ENCODE measurements around the gene DIP2C.
A peak's percentile ranks its signal among the peaks of the same experiment; 100 is the strongest.
"Not testable (repeated sequence)": the region's sequence is repeated elsewhere in the genome, so short reads cannot be mapped to it uniquely, and the experiment has no call there.

DIP2C gene

GRCh38 chr10:526651-527312, 162.7 kb downstream of the DIP2C start:
- DNase-seq, result no peak

- no peak for DNase-seq
Measured at GRCh38 chr10:525565-526315, 163.7 kb downstream of the DIP2C start.

GRCh38 chr10:523925-524324, 165.5 kb downstream of the DIP2C start:
- no peak for DNase-seq

GRCh38 chr10:522350-522749, 167.1 kb downstream of the DIP2C start:
- no peak for DNase-seq

- DNase-seq, result no peak
Measured at GRCh38 chr10:521261-522250, 167.9 kb downstream of the DIP2C start.

GRCh38 chr10:520402-520787, 169.1 kb downstream of the DIP2C start:
- DNase-seq, result no peak

GRCh38 chr10:519716-520401, 169.6 kb downstream of the DIP2C start:
- no peak for DNase-seq

- DNase-seq, result no peak
Measured at GRCh38 chr10:519055-519715, 170.3 kb downstream of the DIP2C start.

GRCh38 chr10:517872-518475, 171.5 kb downstream of the DIP2C start:
- DNase-seq, result no peak

- no peak for DNase-seq
Measured at GRCh38 chr10:517241-517830, 172.1 kb downstream of the DIP2C start.

- no peak for DNase-seq
Measured at GRCh38 chr10:516764-517163, 172.7 kb downstream of the DIP2C start.

GRCh38 chr10:515674-516073, 173.8 kb downstream of the DIP2C start:
- no peak for DNase-seq

- DNase-seq, result peak; percentile 89
Measured at GRCh38 chr10:514137-514671, 175.3 kb downstream of the DIP2C start.

- no peak for DNase-seq
Measured at GRCh38 chr10:513393-513792, 176.1 kb downstream of the DIP2C start.

GRCh38 chr10:512661-513060, 176.8 kb downstream of the DIP2C start:
- not testable (repeated sequence) for DNase-seq

GRCh38 chr10:511849-512191, 177.6 kb downstream of the DIP2C start:
- DNase-seq, result no peak

- DNase-seq, result peak; percentile 26
Measured at GRCh38 chr10:511101-511848, 178.2 kb downstream of the DIP2C start.

GRCh38 chr10:510415-510881, 179.0 kb downstream of the DIP2C start:
- no peak for DNase-seq

- no peak for DNase-seq
Measured at GRCh38 chr10:509361-510102, 179.9 kb downstream of the DIP2C start.

- no peak for DNase-seq
Measured at GRCh38 chr10:508726-509125, 180.7 kb downstream of the DIP2C start.
